Lower lobe of right lung (tissue), 2 donors: ENCODE data around the gene ZAP70. TPM values are rescaled to one million over a fixed set of nuclear protein-coding genes. Genes with fewer than 3 reads are reported as not detected.
"Not testable (repeated sequence)": the region's sequence is repeated elsewhere in the genome, so short reads cannot be mapped to it uniquely, and the experiment has no call there.

Source experiments
- ATAC-seq, 2 donors: fragments of 200-7000 bp; cut with Tn5 transposase; one replicate each; pipeline ENCODE4 v1.9.1; 2020 to 2022; ENCODE audit warnings: mild to moderate bottlenecking in 2 of 2, moderate library complexity in 2 of 2
- DNase-seq: peaks from one replicate; pipeline ENCODE4 v3.0.0-alpha.2; 2020
- H3K27ac ChIP-seq: fragments of 200-600 bp; one replicate; pipeline ENCODE4 v1.8.0; 2022
- H3K27me3 ChIP-seq: fragments of 200-600 bp; one replicate; pipeline ENCODE4 v1.8.0; 2022; ENCODE audit warnings: low read depth
- H3K36me3 ChIP-seq: fragments of 200-600 bp; one replicate; pipeline ENCODE4 v1.8.0; 2022; ENCODE audit warnings: mild to moderate bottlenecking
- H3K4me1 ChIP-seq: fragments of 200-600 bp; one replicate; pipeline ENCODE4 v1.8.0; 2022
- H3K4me3 ChIP-seq: fragments of 200-600 bp; one replicate; pipeline ENCODE4 v1.8.0; 2022; ENCODE audit warnings: mild to moderate bottlenecking
- H3K9me3 ChIP-seq: fragments of 200-600 bp; one replicate; pipeline ENCODE4 v1.8.0; 2022
- CTCF ChIP-seq: fragments of 200-600 bp; IDR thresholded peaks from one replicate; pipeline ENCODE4 v1.8.0; 2022; ENCODE audit warnings: antibody characterized with exemption, mild to moderate bottlenecking
- intact Hi-C: fragments of 100-400 bp; cut with DNase I; formaldehyde crosslinking; loops from one replicate; pipeline ENCODE4 v1.11.0; 2022
- total RNA-seq: library from RNA; stranded (reverse); fragmentation: NEBNext Ultra II Directional; extraction: Animal tissue kit (Norgen Biotek cat#: 25700); gene quantifications from one replicate; pipeline ENCODE4 v1.2.1, GENCODE V29; 2021
- donor health status: DM: no; HTN: yes; CAD: no; lungs with severe emphysema.

ZAP70 gene
- total RNA-seq, 1 donor from 2014 or later = 8.8 TPM

GRCh38 chr2:97711394-97711711 is 2.0 kb upstream of the ZAP70 start:
- Histone ChIP-seq H3K4me3 (no peak overlapping the region), H3K36me3 (no peaks in the 10 kb centered on the region), H3K4me1 (no peaks in the 10 kb centered on the region), H3K27me3 (peaks cover 7% of the 10 kb centered on the region), H3K9me3 (no peaks in the 10 kb centered on the region), H3K27ac (no peak overlapping the region)
- intact Hi-C loops = no loop called here
- DNase-seq (no peak), ATAC-seq (no peak)
- no peak for TF ChIP-seq CTCF

- H3K9me3 ChIP-seq, H3K36me3 ChIP-seq, H3K27me3 ChIP-seq, H3K4me3 ChIP-seq, ATAC-seq, intact Hi-C loops, H3K27ac ChIP-seq, H3K4me1 ChIP-seq, DNase-seq: not testable (repeated sequence)
These were observed 1.2 kb upstream of the ZAP70 start for GRCh38 chr2:97712175-97712574.

GRCh38 chr2:97712693-97713295 is 582 bp upstream of the ZAP70 start:
- no peak overlapping the region for H3K4me3 ChIP-seq
- intact Hi-C loops = no loop called here
- H3K9me3 ChIP-seq = no peaks in the 10 kb centered on the region
- no peaks in the 10 kb centered on the region for H3K36me3 ChIP-seq
- ATAC-seq (no peak), DNase-seq (no peak)
- H3K4me1 ChIP-seq = no peaks in the 10 kb centered on the region
- H3K27me3 ChIP-seq = peaks cover 1% of the 10 kb centered on the region
- no peak for TF ChIP-seq CTCF
- H3K27ac ChIP-seq = peak overlapping the region; percentile 58

GRCh38 chr2:97714084-97714949 is 941 bp downstream of the ZAP70 start:
- DNase-seq (no peak), ATAC-seq (no peak)
- H3K4me3 ChIP-seq = peak overlapping the region; percentile 39
- H3K27ac ChIP-seq = peak overlapping the region; percentile 58
- H3K4me1 ChIP-seq = no peaks in the 10 kb centered on the region
- TF ChIP-seq CTCF = no peak
- H3K27me3 ChIP-seq = no peaks in the 10 kb centered on the region
- H3K9me3 ChIP-seq = no peaks in the 10 kb centered on the region
- intact Hi-C loops = no loop called here
- no peaks in the 10 kb centered on the region for H3K36me3 ChIP-seq

GRCh38 chr2:97714950-97715652 is 1.7 kb downstream of the ZAP70 start:
- H3K4me1 ChIP-seq = no peaks in the 10 kb centered on the region
- H3K27ac ChIP-seq = no peak overlapping the region
- no peak for DNase-seq
- H3K27me3 ChIP-seq = no peaks in the 10 kb centered on the region
- no peaks in the 10 kb centered on the region for H3K36me3 ChIP-seq
- peak overlapping the region; percentile 39 for H3K4me3 ChIP-seq
- TF ChIP-seq CTCF = no peak
- no peak for ATAC-seq
- no peaks in the 10 kb centered on the region for H3K9me3 ChIP-seq
- intact Hi-C loops = no loop called here
